CD4-positive, alpha-beta T cell treated with Interleukin-4 for 4 hours (primary cell): ENCODE measurements around the gene WHAMM.
"Not testable (repeated sequence)": the region's sequence is repeated elsewhere in the genome, so short reads cannot be mapped to it uniquely, and the experiment has no call there.

Experiments used
- DNase-seq: peaks from one replicate; pipeline ENCODE4 v3.0.0-alpha.2; 2020

WHAMM gene

GRCh38 chr15:82809308-82810060, at the start of gene WHAMM:
TSS of gene WHAMM (plus strand) at chr15:82809628. CDS start at chr15:82809727, 99 bp downstream.
- peak; percentile 97 for DNase-seq

DNA sequence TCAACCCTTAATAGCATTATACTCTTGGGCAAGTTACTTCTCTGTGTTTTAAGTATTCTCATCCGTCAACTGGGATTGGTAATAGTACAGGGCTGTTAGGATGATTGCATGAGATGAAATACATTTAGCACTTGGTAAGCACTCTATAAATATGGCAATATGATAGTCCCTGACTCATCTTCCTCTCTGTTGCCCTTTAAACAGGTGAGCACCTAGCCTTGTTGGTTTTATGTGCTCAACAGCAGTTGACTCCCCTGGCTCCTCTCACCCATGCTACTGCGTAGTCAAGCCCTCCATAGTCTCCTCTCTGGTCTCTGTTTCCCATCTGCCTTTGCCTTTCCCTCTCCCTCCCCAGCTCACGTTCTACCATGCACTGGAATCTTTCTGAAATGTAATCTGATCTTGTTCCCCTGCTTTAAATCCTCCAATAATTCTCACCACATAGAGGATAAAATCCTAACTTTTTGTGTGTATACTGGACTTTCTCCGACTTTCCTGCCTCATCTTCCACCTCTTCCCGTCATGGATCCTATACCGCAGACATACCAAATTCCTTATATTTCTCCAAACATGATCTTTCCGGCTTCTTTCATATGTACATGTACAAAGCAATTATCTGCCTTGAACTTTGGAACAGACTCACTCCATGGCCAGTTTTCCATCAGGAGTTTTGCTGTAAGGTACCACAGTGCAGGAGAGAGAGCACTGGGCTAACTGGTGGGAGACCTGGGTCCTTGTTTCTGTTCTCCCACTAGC, 45.9 kb upstream of the WHAMM start:
- no peak for DNase-seq

GRCh38 chr15:82764117-82764490, 45.3 kb upstream of the WHAMM start:
- no peak for DNase-seq

DNA sequence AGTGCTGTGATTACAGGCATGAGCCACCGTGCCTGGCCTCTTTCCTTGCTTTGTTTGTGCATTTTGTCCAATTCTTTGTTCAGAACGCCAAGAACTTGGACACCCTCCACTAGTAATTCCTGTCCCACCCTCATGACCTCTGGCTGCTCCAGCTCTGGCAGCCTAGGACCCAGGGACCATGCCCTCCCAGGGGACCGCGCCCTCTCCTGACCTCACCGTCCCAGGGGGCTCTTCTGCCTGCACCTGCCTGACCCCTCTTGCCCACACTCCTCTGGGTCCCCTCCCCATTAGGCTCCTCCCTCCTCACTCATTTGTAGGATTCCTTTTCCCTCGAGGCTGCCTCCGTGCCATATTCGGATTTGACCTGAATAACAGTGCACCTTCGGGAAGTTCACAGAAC, 44.7 kb upstream of the WHAMM start:
- DNase-seq: no peak

DNA sequence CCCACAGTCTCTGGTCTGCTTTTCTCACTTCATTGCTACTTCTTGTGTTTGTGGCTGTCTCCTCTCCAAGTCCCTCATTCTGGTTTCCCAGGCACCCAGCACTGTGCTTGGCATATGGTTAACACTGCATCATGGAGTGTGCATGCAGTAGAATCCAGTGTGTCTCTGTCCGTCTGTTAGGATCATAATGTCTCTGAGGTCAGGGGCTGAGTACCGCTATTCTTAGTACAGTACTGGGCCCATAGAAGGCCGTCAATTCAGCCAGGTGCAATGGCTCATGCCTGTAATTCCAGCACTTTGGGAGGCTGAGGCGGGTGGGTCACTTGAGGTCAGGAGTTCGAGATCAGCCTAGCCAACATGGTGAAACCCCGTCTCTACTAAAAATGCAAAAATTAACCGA, 43.2 kb upstream of the WHAMM start:
- DNase-seq: not testable (repeated sequence)

- DNase-seq: no peak
Measured at GRCh38 chr15:82767163-82767829, 42.1 kb upstream of the WHAMM start.

DNA sequence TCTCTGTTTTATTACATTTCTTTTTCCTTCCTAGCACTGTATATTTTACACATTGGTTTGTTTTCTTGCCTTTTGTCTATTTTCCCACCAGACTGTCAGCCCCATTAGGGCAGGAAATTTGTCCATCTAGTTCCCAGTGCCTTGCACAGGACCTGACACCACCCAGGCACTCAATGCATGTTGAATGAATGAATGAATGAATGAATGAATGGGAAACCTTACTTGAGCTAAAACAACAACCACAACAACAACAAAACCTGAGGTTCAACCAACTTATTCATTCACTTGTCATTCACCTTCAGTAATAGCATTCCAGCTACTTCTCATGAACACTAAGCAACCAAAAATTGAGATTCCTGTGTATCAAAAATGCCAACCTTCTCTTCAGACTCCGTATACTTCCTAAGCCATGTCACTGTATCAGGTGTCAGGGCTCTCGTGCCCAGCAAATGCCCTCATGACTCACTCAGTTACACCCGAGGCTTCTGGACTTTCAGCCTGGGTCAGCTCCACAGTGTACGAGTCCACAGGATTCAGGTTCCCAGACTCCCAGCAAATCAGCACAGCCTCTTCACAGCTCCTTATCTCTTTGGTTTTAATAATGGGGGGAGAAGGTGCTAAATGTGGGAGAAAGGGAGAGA, 40.9 kb upstream of the WHAMM start:
- DNase-seq: no peak

- DNase-seq: no peak
Measured at GRCh38 chr15:82771789-82772607, 37.4 kb upstream of the WHAMM start.

DNA sequence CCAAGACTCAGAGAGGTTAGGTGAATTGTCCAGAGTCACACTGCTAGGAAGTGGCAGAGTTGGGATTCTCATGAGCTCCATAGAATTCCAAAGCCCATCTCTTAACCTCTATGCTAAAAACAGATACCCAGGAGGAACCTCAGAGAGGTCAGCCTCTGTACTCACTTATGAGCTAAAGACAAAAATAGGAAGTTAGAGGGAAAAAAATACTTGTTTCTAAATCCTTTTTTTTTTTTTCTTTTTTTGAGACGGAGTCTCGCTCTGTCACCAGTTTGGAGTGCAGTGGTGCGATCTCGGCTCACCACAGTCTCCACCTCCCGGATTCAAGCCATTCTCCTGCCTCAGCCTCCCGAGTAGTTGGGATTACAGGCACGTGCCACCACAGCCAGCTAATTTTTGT, 34.9 kb upstream of the WHAMM start:
- DNase-seq: no peak

GRCh38 chr15:82778755-82779154, 30.7 kb upstream of the WHAMM start:
- DNase-seq: no peak

DNA sequence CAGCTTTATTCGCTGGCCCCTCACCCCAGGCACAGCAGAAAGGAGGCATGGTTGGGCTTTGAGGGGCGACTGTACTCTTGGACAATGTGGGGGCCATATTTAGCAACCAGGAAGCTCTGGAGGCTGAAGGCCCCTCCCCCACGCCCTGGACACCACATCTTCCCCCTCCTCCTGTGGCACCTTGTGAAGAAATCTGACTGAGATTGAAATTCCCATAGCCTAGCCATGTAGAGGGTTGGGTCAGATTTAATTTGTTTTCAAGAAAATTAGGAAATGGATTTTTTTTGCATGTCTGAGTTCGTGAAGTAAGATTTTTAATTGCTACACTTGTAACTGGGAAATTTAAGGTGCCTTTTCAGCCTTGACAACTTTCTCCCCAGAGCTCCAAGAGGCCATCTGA, 28.1 kb upstream of the WHAMM start:
- DNase-seq: no peak

DNA sequence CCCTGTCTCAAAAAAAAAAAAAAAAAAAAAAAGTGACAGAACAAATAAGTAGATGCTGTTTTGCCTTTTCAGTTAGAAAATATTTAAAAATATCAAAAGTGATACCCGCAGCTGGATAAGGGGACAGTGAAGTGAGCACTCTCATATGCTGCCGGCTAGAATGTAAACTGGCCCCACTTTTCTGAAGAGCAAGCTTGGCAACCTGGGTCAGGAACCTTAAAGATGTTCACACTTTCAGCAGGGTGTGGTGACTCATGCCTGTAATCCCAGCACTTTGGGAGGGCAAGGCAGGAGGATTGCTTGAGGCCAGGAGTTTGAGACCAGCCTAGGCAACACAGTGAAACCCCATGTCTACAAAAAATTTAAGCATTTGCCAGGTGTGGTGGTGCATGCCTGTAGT, 20.9 kb upstream of the WHAMM start:
- DNase-seq: no peak

DNA sequence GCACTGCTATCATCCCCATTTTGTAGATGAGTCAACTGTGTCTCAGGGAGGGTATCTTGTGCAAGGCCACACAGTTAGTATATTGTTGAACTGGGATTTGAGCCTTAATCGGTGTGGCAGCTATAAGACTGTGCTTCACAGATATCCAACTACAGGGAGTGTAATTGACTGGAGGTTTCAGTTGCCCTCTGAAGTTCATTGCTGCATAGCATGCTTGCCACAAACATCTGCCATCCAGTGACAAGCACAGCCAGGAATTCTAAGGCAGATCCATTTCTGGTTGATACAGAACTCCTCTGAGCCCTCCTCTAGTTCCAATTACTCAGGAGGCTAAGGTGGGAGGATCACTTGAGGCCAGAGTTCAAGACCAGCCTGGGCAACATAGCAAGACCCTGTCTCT, 19.9 kb upstream of the WHAMM start:
- DNase-seq: no peak

GRCh38 chr15:82790321-82790720, 19.1 kb upstream of the WHAMM start:
- no peak for DNase-seq

GRCh38 chr15:82792068-82792467, 17.4 kb upstream of the WHAMM start:
- no peak for DNase-seq

- DNase-seq: no peak
Measured at GRCh38 chr15:82793737-82794136, 15.7 kb upstream of the WHAMM start.

- DNase-seq: no peak
Measured at GRCh38 chr15:82798104-82798503, 11.3 kb upstream of the WHAMM start.

DNA sequence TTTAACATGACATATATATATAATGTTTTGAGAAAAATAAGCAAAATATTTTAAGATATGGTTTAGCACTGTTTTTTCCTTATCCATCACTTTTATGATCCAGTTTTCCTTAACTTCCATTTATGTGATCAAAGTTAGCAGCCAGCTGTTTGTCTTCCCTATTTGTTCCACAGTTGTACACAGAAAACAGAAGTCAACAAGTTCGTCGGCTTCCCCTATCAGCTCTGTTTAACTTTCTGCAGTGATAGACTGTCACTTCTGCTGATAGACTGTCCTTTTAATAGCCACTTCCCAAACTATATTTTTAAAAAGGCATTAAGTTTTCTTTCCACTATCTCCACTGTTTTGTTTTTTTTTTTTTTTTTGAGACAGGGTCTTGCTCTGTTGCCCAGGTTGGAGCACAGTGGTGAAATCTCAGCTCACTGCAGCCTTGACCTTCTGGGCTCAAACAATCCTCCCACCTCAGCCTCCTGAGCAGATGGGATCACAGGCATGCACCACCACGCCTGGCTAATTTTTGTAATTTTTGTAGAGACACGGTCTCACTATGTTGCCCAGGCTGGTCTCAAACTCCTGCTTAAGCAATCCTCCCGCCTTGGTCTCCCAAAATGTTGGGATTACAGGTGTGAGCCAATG, 10.8 kb upstream of the WHAMM start:
- DNase-seq: no peak

GRCh38 chr15:82799183-82799841, 10.1 kb upstream of the WHAMM start:
- no peak for DNase-seq

DNA sequence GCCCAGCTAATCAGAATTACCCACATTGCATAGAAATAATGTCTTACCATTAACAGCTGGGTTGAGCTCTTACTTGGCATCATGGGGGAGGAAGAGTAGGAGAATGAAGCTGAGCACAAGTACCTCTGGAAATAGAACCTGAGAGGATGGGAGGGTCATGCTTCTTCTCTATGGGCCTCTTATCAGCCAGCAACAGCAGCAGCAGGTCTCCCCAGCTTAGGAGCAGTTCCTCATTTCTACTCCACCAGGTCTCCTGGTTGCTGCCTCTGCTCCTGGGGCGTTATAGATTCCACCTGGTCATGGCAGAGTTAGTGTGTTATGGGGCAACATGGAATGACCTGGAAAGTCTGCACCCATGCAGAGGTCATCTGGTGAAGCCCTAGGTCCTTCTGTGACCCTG, 6.9 kb upstream of the WHAMM start:
- DNase-seq: no peak

GRCh38 chr15:82803793-82804574, 5.4 kb upstream of the WHAMM start:
- DNase-seq: no peak
